Measurements from ENCODE around the gene MXI1.
"Not testable (repeated sequence)": the region's sequence is repeated elsewhere in the genome, so short reads cannot be mapped to it uniquely, and the experiment has no call there.

The MXI1 gene

GRCh38 chr10:110190170-110190569 lies 17.2 kb upstream of the MXI1 start:
- Mint-ChIP-seq H3K36me3 (ENCODE audit: low read depth) (no peaks in the 10 kb centered on the region), H3K4me3 (no peak overlapping the region), H3K9me3 (peaks cover 10% of the 10 kb centered on the region), H3K27me3 (ENCODE audit: low read depth) (peaks cover 5% of the 10 kb centered on the region), H3K27ac (no peak overlapping the region), H3K4me1 (peaks cover 6% of the 10 kb centered on the region)
- TF ChIP-seq CTCF (IDR thresholded peaks at IDR 0.05; ENCODE audit: unreplicated experiment in 3 of 3), result no peak

- Mint-ChIP-seq H3K27me3 (ENCODE audit: low read depth) (peaks cover 5% of the 10 kb centered on the region), H3K4me1 (peaks cover 6% of the 10 kb centered on the region), H3K36me3 (ENCODE audit: low read depth) (no peaks in the 10 kb centered on the region), H3K27ac (no peak overlapping the region), H3K9me3 (peaks cover 10% of the 10 kb centered on the region), H3K4me3 (no peak overlapping the region)
- no peak for TF ChIP-seq CTCF (IDR thresholded peaks at IDR 0.05; ENCODE audit: unreplicated experiment in 3 of 3)
Observed at GRCh38 chr10:110192552-110192951, 14.9 kb upstream of the MXI1 start.

GRCh38 chr10:110200503-110200902 lies 6.9 kb upstream of the MXI1 start:
- Mint-ChIP-seq H3K9me3 (no peaks in the 10 kb centered on the region), H3K4me3 (no peak overlapping the region), H3K4me1 (peaks cover 5% of the 10 kb centered on the region), H3K27me3 (ENCODE audit: low read depth) (peaks cover 10% of the 10 kb centered on the region), H3K36me3 (ENCODE audit: low read depth) (no peaks in the 10 kb centered on the region), H3K27ac (no peak overlapping the region)
- TF ChIP-seq CTCF (IDR thresholded peaks at IDR 0.05; ENCODE audit: unreplicated experiment in 3 of 3), result no peak

GRCh38 chr10:110201046-110201445 lies 6.4 kb upstream of the MXI1 start:
- H3K4me1 Mint-ChIP-seq; H3K4me3 Mint-ChIP-seq; H3K36me3 Mint-ChIP-seq (ENCODE audit: low read depth); H3K9me3 Mint-ChIP-seq; H3K27me3 Mint-ChIP-seq (ENCODE audit: low read depth): not testable (repeated sequence)
- peak overlapping the region in 1 of 3 experiments; percentile 34 for H3K27ac Mint-ChIP-seq

- Mint-ChIP-seq H3K27ac (peak overlapping the region in 1 of 3 experiments; percentile 2), H3K36me3 (ENCODE audit: low read depth) (no peaks in the 10 kb centered on the region), H3K4me3 (peak overlapping the region in 1 of 3 experiments; percentile 0), H3K9me3 (no peaks in the 10 kb centered on the region), H3K4me1 (peaks cover 19% of the 10 kb centered on the region), H3K27me3 (ENCODE audit: low read depth) (peaks cover 18% of the 10 kb centered on the region)
- TF ChIP-seq CTCF (IDR thresholded peaks at IDR 0.05; ENCODE audit: unreplicated experiment in 3 of 3), result no peak
Observed at GRCh38 chr10:110203500-110204455, 3.6 kb upstream of the MXI1 start.

- H3K36me3 Mint-ChIP-seq (ENCODE audit: low read depth), result no peaks in the 10 kb centered on the region
- no peak for TF ChIP-seq CTCF (IDR thresholded peaks at IDR 0.05; ENCODE audit: unreplicated experiment in 3 of 3)
- peak overlapping the region; percentile 35 to 70 (median 46) for H3K27ac Mint-ChIP-seq
- H3K27me3 Mint-ChIP-seq (ENCODE audit: low read depth), result peaks cover 18% of the 10 kb centered on the region
- peak overlapping the region; percentile 40 to 67 (median 65) for H3K4me3 Mint-ChIP-seq
- no peaks in the 10 kb centered on the region for H3K9me3 Mint-ChIP-seq
- peaks cover 19% of the 10 kb centered on the region for H3K4me1 Mint-ChIP-seq
Observed at GRCh38 chr10:110205051-110205675, 2.2 kb upstream of the MXI1 start.
